ENCODE results near the gene EHBP1.

DNA sequence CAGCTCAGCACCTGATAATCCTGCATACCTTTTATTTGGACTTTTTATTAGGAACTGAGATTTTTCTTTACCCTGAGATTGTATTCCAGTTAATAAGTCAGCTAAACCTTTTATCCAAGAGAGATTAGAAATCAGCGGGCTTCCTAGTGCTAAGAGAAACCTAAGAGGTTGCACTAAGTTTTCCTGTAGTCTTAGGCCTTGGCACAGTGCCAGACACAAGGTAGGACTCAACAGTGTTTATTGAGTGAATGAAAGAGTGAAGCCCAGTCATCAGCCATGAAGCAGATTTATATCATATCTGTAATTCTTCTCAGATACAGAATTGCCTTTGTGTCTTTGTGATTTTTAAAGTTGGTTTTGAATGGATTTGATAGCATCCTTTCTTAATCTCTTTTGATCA is 358.7 kb downstream of the EHBP1 start:
- TF ChIP-seq, protein P1, sequence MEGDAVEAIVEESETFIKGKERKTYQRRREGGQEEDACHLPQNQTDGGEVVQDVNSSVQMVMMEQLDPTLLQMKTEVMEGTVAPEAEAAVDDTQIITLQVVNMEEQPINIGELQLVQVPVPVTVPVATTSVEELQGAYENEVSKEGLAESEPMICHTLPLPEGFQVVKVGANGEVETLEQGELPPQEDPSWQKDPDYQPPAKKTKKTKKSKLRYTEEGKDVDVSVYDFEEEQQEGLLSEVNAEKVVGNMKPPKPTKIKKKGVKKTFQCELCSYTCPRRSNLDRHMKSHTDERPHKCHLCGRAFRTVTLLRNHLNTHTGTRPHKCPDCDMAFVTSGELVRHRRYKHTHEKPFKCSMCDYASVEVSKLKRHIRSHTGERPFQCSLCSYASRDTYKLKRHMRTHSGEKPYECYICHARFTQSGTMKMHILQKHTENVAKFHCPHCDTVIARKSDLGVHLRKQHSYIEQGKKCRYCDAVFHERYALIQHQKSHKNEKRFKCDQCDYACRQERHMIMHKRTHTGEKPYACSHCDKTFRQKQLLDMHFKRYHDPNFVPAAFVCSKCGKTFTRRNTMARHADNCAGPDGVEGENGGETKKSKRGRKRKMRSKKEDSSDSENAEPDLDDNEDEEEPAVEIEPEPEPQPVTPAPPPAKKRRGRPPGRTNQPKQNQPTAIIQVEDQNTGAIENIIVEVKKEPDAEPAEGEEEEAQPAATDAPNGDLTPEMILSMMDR (conservative IDR thresholded peaks at IDR 0.05; ENCODE audit: low read length), result no peak
- TF ChIP-seq EZH2phosphoT487 (IDR thresholded peaks at IDR 0.05; ENCODE audit: borderline replicate concordance), result no peak
